Measurements from ENCODE around the gene PLCH2. TPM values are rescaled to one million over a fixed set of nuclear protein-coding genes. Genes with fewer than 3 reads are reported as not detected.

PLCH2 gene
- total and polyA plus RNA-seq, 2 donors (not counting 3 experiments of a cell fraction or from before 2014, with no cell fraction given), result 0.19 to 0.31 TPM

GRCh38 chr1:2479186-2479585 lies 3.1 kb downstream of the PLCH2 start:
- H3K9me1 ChIP-seq (replicated peaks; ENCODE audit: control insufficient read depth, extremely low read depth, insufficient read depth, low read length), result no peaks in the 10 kb centered on the region
- H3K4me3 ChIP-seq (replicated peaks in 1 of 3; ENCODE audit: insufficient read depth in 1 of 3, low read depth in 1 of 3, low read length in 3 of 3), result no peak overlapping the region
- H3K9ac ChIP-seq (replicated peaks; ENCODE audit: extremely low read depth, insufficient read depth, low read length), result no peak overlapping the region
- TF ChIP-seq FOS (IDR thresholded peaks at IDR 0.05; ENCODE audit: borderline replicate concordance, insufficient read depth, low read length), result no peak
- TF ChIP-seq MAX (IDR thresholded peaks at IDR 0.05; ENCODE audit: insufficient read depth, insufficient read length), result no peak
- no peak for TF ChIP-seq POLR2A (IDR thresholded peaks at IDR 0.05; ENCODE audit: low read depth, low read length)
- no peak for TF ChIP-seq CTCF (IDR thresholded peaks at IDR 0.05; ENCODE audit: extremely low read depth in 1 of 2, insufficient read depth in 1 of 2, low read depth in 1 of 2, low read length in 2 of 2)
- TF ChIP-seq GATA2 (IDR thresholded peaks at IDR 0.05; ENCODE audit: insufficient read depth, insufficient read length, low read depth, low read length), result no peak
- dilution Hi-C loops (cut with MboI; ENCODE audit: extremely low pct_ligation_motif_present, low sequenced_read_pairs) (no loop called here), intact Hi-C loops (cut with micrococcal nuclease) (no loop called here)
- H3K36me3 ChIP-seq (ENCODE audit: control insufficient read depth in 2 of 2, extremely low read depth in 1 of 2, insufficient read depth in 2 of 2, low read length in 2 of 2), result no peaks in the 10 kb centered on the region
- DNase-seq (ENCODE audit: low read depth, low spot score), result no peak
- H3K9me3 ChIP-seq (replicated peaks; ENCODE audit: control insufficient read depth, insufficient read depth, low read length), result no peaks in the 10 kb centered on the region
- H2AFZ ChIP-seq (ENCODE audit: low read depth, low read length), result no peak overlapping the region
- ChIA-PET POLR2A (no interaction called here), CTCF (no interaction called here)
- H3K79me2 ChIP-seq (ENCODE audit: control insufficient read depth, insufficient read depth, low read length), result no peaks in the 10 kb centered on the region
- H4K20me1 ChIP-seq (replicated peaks; ENCODE audit: control insufficient read depth, extremely low read depth, insufficient read depth, low read length), result no peaks in the 10 kb centered on the region
- H3K27ac ChIP-seq (ENCODE audit: insufficient read depth, low read depth, low read length), result no peak overlapping the region
- no peaks in the 10 kb centered on the region for H3K27me3 ChIP-seq (ENCODE audit: control insufficient read depth in 2 of 2, insufficient read depth in 2 of 2, low read length in 2 of 2)
- no peak for FAIRE-seq
- no peak overlapping the region for H3K4me2 ChIP-seq (ENCODE audit: insufficient read depth, low read length)
- H3K4me1 ChIP-seq (ENCODE audit: control insufficient read depth, extremely low read depth, insufficient read depth, low read length), result no peaks in the 10 kb centered on the region
- BruUV-seq (replicated peaks), result no TSS peak

- H3K4me2 ChIP-seq (ENCODE audit: insufficient read depth, low read length), result no peak overlapping the region
- TF ChIP-seq FOS (IDR thresholded peaks at IDR 0.05; ENCODE audit: borderline replicate concordance, insufficient read depth, low read length) (no peak), MYC (IDR thresholded peaks at IDR 0.05; ENCODE audit: low read depth, low read length) (no peak), POLR2AphosphoS5 (IDR thresholded peaks at IDR 0.05; ENCODE audit: insufficient read depth, low read depth, low read length) (no peak), GATA2 (IDR thresholded peaks at IDR 0.05; ENCODE audit: insufficient read depth, insufficient read length, low read depth, low read length) (no peak), EZH2 (IDR thresholded peaks at IDR 0.05; ENCODE audit: borderline replicate concordance, low read depth, low read length, severe bottlenecking) (no peak), CTCF (IDR thresholded peaks at IDR 0.05; ENCODE audit: extremely low read depth in 1 of 2, insufficient read depth in 1 of 2, low read depth in 1 of 2, low read length in 2 of 2) (no peak), POLR2A (IDR thresholded peaks at IDR 0.05; ENCODE audit: low read depth, low read length) (no peak), JUN (IDR thresholded peaks at IDR 0.05; ENCODE audit: borderline replicate concordance, insufficient read depth, insufficient read length, low read depth) (no peak), MAX (IDR thresholded peaks at IDR 0.05; ENCODE audit: insufficient read depth, insufficient read length) (no peak)
- CTCF ChIA-PET, result no interaction called here
- H3K27ac ChIP-seq (ENCODE audit: insufficient read depth, low read depth, low read length), result no peak overlapping the region
- H3K9me1 ChIP-seq (replicated peaks; ENCODE audit: control insufficient read depth, extremely low read depth, insufficient read depth, low read length), result no peaks in the 10 kb centered on the region
- dilution Hi-C loops (cut with MboI; ENCODE audit: extremely low pct_ligation_motif_present, low sequenced_read_pairs) (no loop called here), intact Hi-C loops (cut with micrococcal nuclease) (no loop called here)
- no peaks in the 10 kb centered on the region for H3K36me3 ChIP-seq (ENCODE audit: control insufficient read depth in 2 of 2, extremely low read depth in 1 of 2, insufficient read depth in 2 of 2, low read length in 2 of 2)
- H3K27me3 ChIP-seq (ENCODE audit: control insufficient read depth in 2 of 2, insufficient read depth in 2 of 2, low read length in 2 of 2), result no peaks in the 10 kb centered on the region
- H3K9me3 ChIP-seq (replicated peaks; ENCODE audit: control insufficient read depth, insufficient read depth, low read length), result no peaks in the 10 kb centered on the region
- H3K79me2 ChIP-seq (ENCODE audit: control insufficient read depth, insufficient read depth, low read length), result no peaks in the 10 kb centered on the region
- no peak overlapping the region for H3K4me3 ChIP-seq (replicated peaks in 1 of 3; ENCODE audit: insufficient read depth in 1 of 3, low read depth in 1 of 3, low read length in 3 of 3)
- no peak overlapping the region for H2AFZ ChIP-seq (ENCODE audit: low read depth, low read length)
- POLR2A ChIA-PET, result no interaction called here
- no peak overlapping the region for H3K9ac ChIP-seq (replicated peaks; ENCODE audit: extremely low read depth, insufficient read depth, low read length)
- DNase-seq (ENCODE audit: low read depth, low spot score), result no peak
- no peaks in the 10 kb centered on the region for H4K20me1 ChIP-seq (replicated peaks; ENCODE audit: control insufficient read depth, extremely low read depth, insufficient read depth, low read length)
- H3K4me1 ChIP-seq (ENCODE audit: control insufficient read depth, extremely low read depth, insufficient read depth, low read length), result no peaks in the 10 kb centered on the region
- FAIRE-seq, result no peak
- no TSS peak for BruUV-seq (replicated peaks)
These were observed 3.5 kb downstream of the PLCH2 start for GRCh38 chr1:2479618-2480017.

All from endothelial cell of umbilical vein (primary cell).